GM06990 (cell line): Measurements from ENCODE around the gene WDTC1.
A peak's percentile ranks its signal among the peaks of the same experiment; 100 is the strongest.
"Not testable (repeated sequence)": the region's sequence is repeated elsewhere in the genome, so short reads cannot be mapped to it uniquely, and the experiment has no call there.

Source experiments
- DNase-seq: peaks from one replicate; pipeline ENCODE4 v3.0.0-alpha.2; 2011; ENCODE audit not compliant: insufficient read length; ENCODE audit errors: extremely low read depth
- H3K27me3 ChIP-seq: replicated peaks from 2 replicates; pipeline ENCODE4 v1.6.0; 2011; ENCODE audit warnings: low read length; ENCODE audit not compliant: control insufficient read depth, insufficient read depth
- H3K36me3 ChIP-seq: 2 replicates; pipeline ENCODE4 v1.5.1; 2011; ENCODE audit warnings: low read length; ENCODE audit not compliant: control insufficient read depth, insufficient read depth
- H3K4me3 ChIP-seq: replicated peaks from 2 replicates; pipeline ENCODE4 v1.5.1; 2011; ENCODE audit warnings: low read depth, mild to moderate bottlenecking, control low read depth, low read length
- TF ChIP-seq, protein P1 (sequence below): IDR thresholded peaks from 2 replicates; pipeline ENCODE4 v1.5.1; 2011; ENCODE audit warnings: low read length, control low read depth, mild to moderate bottlenecking, inconsistent platforms; ENCODE audit not compliant: insufficient read depth, poor library complexity, severe bottlenecking

Gene WDTC1

DNA sequence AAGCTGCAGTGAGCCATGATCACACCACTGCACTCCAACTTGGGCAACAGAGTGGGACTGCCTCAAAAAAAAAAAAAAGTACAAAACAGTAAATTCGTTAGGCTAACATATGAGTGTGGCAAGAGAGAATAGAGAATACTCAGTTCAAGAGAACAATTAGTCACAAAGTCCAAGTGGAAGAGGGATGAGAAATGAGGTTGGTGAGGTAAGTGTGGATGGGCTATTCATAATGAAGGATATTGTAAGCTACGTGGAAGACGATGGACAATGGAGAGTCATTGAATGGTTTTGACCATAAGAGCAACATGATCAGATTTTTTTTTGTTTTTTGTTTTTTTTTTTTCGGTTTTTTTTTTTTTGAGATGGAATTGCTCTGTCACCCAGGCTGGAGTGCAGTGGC, 34.8 kb downstream of the WDTC1 start:
- Histone ChIP-seq H3K36me3 (no peaks in the 10 kb centered on the region; the same call in 1 of the 2 replicates), H3K4me3 (no peak overlapping the region), H3K27me3 (no peaks in the 10 kb centered on the region)
- TF ChIP-seq, protein P1, sequence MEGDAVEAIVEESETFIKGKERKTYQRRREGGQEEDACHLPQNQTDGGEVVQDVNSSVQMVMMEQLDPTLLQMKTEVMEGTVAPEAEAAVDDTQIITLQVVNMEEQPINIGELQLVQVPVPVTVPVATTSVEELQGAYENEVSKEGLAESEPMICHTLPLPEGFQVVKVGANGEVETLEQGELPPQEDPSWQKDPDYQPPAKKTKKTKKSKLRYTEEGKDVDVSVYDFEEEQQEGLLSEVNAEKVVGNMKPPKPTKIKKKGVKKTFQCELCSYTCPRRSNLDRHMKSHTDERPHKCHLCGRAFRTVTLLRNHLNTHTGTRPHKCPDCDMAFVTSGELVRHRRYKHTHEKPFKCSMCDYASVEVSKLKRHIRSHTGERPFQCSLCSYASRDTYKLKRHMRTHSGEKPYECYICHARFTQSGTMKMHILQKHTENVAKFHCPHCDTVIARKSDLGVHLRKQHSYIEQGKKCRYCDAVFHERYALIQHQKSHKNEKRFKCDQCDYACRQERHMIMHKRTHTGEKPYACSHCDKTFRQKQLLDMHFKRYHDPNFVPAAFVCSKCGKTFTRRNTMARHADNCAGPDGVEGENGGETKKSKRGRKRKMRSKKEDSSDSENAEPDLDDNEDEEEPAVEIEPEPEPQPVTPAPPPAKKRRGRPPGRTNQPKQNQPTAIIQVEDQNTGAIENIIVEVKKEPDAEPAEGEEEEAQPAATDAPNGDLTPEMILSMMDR: no peak
- no peak for DNase-seq

DNA sequence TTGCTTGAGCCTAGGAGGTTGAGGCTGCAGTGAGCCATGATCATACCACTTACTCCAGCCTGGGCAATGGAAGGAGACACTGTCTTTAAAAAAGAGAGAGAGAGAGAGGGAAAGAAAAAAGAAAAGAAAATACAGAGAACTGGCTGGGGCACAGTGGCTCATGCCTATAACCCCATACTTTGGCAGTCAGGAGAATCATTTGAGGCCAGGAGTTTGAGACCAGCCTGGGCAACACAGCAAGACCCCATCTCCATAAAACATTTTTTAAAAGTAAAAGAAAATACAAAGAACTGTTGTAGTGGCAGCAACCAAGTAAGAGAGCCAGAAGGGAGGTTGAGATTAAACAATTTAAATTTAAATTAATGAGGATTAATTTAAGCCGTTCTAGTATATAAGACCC, 39.8 kb downstream of the WDTC1 start:
- H3K36me3 ChIP-seq: no peaks in the 10 kb centered on the region
- DNase-seq: no peak
- H3K4me3 ChIP-seq: no peak overlapping the region
- no peaks in the 10 kb centered on the region for H3K27me3 ChIP-seq
- TF ChIP-seq, protein P1: no peak

DNA sequence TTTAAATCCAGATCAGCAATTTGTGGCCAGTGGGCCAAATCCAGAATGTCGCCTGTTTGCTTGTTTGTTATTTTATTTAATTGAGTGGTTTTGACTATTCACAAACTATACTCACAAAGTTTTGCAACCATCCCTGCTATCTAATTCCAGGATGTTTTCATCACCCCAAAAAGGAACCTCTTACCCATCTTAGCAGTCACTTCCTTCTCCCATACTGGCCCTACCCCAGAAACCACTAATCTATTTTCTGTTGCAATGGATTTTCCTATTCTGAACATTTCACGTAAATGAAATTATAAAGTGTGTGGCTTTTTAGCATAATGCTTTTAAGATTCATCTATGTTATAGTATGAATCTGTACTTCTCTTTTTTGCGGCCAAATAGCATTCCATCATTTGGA, 41.3 kb downstream of the WDTC1 start:
- no peaks in the 10 kb centered on the region for H3K36me3 ChIP-seq
- TF ChIP-seq, protein P1: no peak

DNA sequence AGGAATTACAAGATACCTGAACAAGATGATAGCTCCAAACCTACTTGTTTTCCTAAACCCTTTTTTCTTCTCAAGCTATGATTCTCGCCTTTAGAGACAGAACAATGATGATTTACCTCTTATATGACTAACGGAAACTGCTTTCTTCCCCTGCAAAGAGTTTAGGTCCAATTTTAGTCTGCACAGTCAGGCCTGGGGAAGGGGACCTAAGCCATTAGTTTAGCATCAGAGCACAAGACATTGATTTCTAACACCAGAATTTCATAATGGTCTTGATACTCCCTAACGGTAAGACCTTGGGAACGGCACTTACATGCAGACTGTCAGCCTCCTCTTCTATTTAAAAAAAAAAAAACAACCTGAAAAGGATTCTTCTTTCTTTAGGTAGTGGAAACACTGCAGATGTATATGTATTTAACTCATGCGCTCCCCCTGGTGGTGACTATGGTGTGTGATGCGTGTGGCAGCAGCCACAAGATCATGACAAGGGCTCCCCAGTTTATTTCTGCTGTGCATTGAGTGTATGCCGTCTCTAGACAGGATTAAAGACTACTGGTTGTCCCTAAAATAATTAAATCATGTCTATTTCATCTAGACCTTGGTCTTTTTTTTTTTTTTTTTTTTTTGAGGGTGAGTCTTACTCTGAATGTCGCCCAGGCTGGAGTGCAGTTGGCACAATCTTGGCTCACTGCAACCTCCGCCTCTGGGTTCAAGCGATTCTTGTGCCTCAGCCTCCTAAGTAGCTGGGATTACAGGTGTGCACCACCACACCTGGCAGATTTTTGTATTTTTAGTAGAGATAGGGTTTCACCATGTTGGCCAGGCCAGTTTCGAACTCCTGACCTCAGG, 50.2 kb downstream of the WDTC1 start:
- Histone ChIP-seq H3K27me3 (no peaks in the 10 kb centered on the region), H3K4me3 (no peak overlapping the region), H3K36me3 (peaks cover 5% of the 10 kb centered on the region)
- DNase-seq: no peak
- TF ChIP-seq, protein P1: peak; percentile 73

More for the DNA sequence above, 41.3 kb downstream of the WDTC1 start:
- no peaks in the 10 kb centered on the region for H3K27me3 ChIP-seq
- H3K4me3 ChIP-seq: no peak overlapping the region
- DNase-seq: no peak

DNA sequence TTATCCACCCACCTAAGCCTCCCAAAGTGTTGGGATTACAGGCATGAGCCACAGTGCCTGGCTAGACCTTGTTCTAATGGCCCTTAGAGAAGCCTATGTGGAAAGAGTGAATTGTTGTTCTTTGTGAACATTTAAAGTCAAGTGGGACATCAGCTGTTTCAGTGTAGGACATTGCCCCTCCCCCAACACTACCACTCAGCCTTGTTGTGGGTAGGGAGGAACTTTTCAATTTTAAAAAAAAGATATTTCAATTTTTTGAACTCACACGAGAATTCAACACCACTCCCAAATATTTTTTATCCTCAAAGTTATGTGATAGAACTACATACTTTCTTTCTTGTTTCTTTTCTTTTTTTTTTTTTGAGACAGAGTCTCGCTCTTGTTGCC, 50.8 kb downstream of the WDTC1 start:
- no peak overlapping the region for H3K4me3 ChIP-seq
- TF ChIP-seq, protein P1: no peak
- H3K27me3 ChIP-seq: no peaks in the 10 kb centered on the region
- no peak for DNase-seq
- peaks cover 5% of the 10 kb centered on the region for H3K36me3 ChIP-seq

DNA sequence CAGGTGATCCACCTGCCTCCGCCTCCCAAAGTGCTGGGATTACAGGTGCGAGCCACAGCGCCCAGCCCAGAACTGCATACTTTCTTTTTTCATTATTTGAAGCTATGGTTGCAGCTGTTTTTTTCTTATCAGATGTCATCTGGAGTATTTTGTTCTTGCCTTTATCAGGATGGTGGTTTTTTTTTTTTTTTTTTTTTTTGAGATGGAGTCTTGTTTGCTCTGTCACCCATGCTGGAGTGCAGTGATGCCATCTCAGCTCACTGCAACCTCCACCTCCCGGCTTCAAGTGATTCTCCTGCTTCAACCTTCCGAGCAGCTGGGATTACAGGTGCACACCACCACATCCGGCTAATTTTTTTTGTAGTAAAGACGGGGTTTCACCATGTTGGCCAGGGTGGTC, 51.4 kb downstream of the WDTC1 start:
- H3K36me3 ChIP-seq, DNase-seq, H3K4me3 ChIP-seq, H3K27me3 ChIP-seq: not testable (repeated sequence)

DNA sequence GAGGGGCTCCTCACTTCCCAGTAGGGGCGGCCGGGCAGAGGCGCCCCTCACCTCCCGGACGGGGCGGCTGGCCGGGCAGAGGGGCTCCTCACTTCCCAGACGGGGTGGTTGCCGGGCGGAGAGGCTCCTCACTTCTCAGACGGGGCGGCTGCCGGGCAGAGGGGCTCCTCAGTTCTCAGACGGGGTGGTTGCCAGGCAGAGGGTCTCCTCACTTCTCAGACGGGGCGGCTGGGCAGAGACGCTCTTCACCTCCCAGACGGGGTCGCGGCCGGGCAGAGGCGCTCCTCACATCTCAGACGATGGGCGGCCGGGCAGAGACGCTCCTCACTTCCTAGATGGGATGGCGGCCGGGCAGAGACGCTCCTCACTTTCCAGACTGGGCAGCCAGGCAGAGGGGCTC, 54.7 kb downstream of the WDTC1 start:
- not testable (repeated sequence) for H3K36me3 ChIP-seq, H3K27me3 ChIP-seq, H3K4me3 ChIP-seq, DNase-seq
